Activated CD4-positive, alpha-beta T cell treated with anti-CD3 and anti-CD28 coated beads for 36 hours (primary cell): Measurements from ENCODE around the gene KRTAP3-1. TPM values are rescaled to one million over a fixed set of nuclear protein-coding genes. Genes with fewer than 3 reads are reported as not detected.

Experiments
- ATAC-seq: fragments of 200-7000 bp; cut with Tn5 transposase; one replicate; pipeline ENCODE4 v1.10.0; 2021; ENCODE audit warnings: mild to moderate bottlenecking, moderate library complexity
- CTCF ChIA-PET: fragments of 350-600 bp; sonication (Branson Sonifier 250); formaldehyde crosslinking; loops from one replicate; lab custom pipeline; 2021; ENCODE audit warnings: antibody characterized with exemption; lab: Charles Lee
- POLR2A ChIA-PET: fragments of 350-600 bp; sonication (Branson Sonifier 250); formaldehyde crosslinking; loops from one replicate; lab custom pipeline; 2021; ENCODE audit warnings: antibody characterized with exemption, inconsistent platforms; lab: Charles Lee
- DNase-seq: peaks from one replicate; pipeline ENCODE4 v3.0.0-alpha.2; 2020
- H3K27ac Mint-ChIP-seq: one replicate; pipeline ENCODE4 v1.8.0; 2021; ENCODE audit warnings: mixed read lengths
- H3K27me3 Mint-ChIP-seq: one replicate; pipeline ENCODE4 v1.8.0; 2021; ENCODE audit warnings: mixed read lengths
- H3K36me3 Mint-ChIP-seq: one replicate; pipeline ENCODE4 v1.8.0; 2021; ENCODE audit warnings: low read depth, mixed read lengths
- H3K4me1 Mint-ChIP-seq: one replicate; pipeline ENCODE4 v1.8.0; 2021; ENCODE audit warnings: mixed read lengths
- H3K4me3 Mint-ChIP-seq: one replicate; pipeline ENCODE4 v1.8.0; 2021; ENCODE audit warnings: mild to moderate bottlenecking, moderate library complexity, mixed read lengths
- H3K9me3 Mint-ChIP-seq: one replicate; pipeline ENCODE4 v1.8.0; 2021; ENCODE audit warnings: low read depth, mixed read lengths
- intact Hi-C, 2 experiments: fragments of 100-400 bp; cut with DNase I in 1 of 2; cut with micrococcal nuclease in 1 of 2; formaldehyde crosslinking; loops; one replicate each; pipeline versions ENCODE4 v1.14.2 to v1.15.1; 2022 to 2024; cut with DNase I, micrococcal nuclease
- total RNA-seq, 2 experiments: library from RNA; stranded (reverse); gene quantifications; one replicate each; pipeline ENCODE4 v1.2.3, GENCODE V29; 2021

The KRTAP3-1 gene
- total RNA-seq, 2 experiments from 2014 or later, result not detected

DNA sequence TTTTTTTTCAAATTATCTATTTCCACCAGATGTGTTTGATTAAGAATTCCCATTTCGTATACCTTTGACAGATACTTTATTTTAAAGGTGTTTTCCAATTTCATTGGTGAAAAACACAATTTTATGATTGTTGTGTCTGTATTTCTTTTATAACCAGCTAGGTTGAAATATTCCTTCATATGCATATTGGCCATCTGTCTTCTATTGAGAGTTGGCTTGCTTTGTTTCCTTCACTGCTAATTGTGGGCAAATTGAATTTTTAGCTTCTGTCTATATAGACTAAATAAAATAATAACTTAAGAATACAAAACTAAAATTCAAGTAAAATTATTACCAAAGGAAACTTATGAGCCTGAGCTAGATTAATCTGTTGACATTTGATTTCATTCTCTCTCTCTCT lies 13.8 kb downstream of the KRTAP3-1 start:
- Mint-ChIP-seq H3K9me3 (no peaks in the 10 kb centered on the region), H3K4me1 (no peaks in the 10 kb centered on the region), H3K36me3 (no peaks in the 10 kb centered on the region), H3K4me3 (no peak overlapping the region), H3K27me3 (peaks cover 31% of the 10 kb centered on the region), H3K27ac (no peak overlapping the region)
- CTCF ChIA-PET, result interaction anchor here (0.8 kb wide), 1 partner anchor 32 kb away, joined by 3 read pairs; no protein-coding TSS in a partner anchor
- DNase-seq (no peak), ATAC-seq (no peak)
- POLR2A ChIA-PET, result no interaction called here
- intact Hi-C loops, result no loop called here

DNA sequence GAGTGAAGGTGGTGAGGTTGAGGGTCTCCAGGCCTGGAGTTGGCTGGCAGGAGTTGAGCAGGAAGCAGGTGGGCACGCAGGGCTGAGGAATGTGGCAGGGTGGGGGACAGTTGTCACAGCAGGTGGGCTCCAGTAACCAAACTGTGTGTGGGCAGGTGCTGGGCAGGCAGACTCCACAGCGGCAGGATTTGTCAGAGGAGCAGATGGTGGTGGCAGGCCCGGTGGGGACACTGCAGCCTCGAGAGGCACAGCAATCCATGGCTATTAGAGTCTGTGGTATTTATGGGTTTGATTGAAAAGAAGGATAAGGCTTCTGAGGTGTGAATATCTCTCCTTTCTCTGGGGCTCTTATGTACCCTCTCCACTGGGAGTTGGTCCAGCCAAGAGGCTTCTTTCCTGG lies 15.1 kb downstream of the KRTAP3-1 start, which contains the start of gene KRTAP3-3:
Gene KRTAP3-3, minus strand, starts transcription at position 326 of the 400 bp plus-strand sequence. Its CDS starts 67 bp downstream, at position 259.
- H3K36me3 Mint-ChIP-seq, result no peaks in the 10 kb centered on the region
- peaks cover 29% of the 10 kb centered on the region for H3K27me3 Mint-ChIP-seq
- intact Hi-C loops, result no loop called here
- H3K9me3 Mint-ChIP-seq, result no peaks in the 10 kb centered on the region
- no peak within 1 kb of the TSS for H3K27ac Mint-ChIP-seq
- DNase-seq, result no peak
- no peaks in the 10 kb centered on the region for H3K4me1 Mint-ChIP-seq
- H3K4me3 Mint-ChIP-seq, result no peak within 1 kb of the TSS
- no peak for ATAC-seq
- POLR2A ChIA-PET, result no interaction called here
- CTCF ChIA-PET, result no interaction called here

DNA sequence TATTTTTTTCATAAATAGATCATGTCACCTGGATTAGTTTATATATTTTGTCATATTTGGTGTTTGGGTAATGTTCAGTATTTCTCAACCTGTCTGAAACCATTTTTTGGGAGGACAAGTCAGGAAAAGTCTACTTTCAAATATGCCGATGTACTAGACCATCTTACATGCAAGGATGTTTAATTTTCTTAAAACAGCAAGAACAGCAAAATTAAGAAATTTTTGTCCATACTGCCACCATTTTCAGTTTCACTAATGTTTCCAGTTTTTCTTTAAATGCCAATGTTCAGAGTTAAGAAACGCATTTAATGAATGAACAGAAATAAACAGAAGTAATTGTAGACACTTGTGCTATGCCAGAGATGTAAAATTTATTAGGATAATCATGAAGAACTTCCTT lies 15.8 kb downstream of the KRTAP3-1 start:
- intact Hi-C loops, result no loop called here
- Mint-ChIP-seq H3K9me3 (no peaks in the 10 kb centered on the region), H3K27ac (no peak overlapping the region), H3K36me3 (no peaks in the 10 kb centered on the region), H3K4me1 (no peaks in the 10 kb centered on the region), H3K4me3 (no peak overlapping the region), H3K27me3 (peaks cover 29% of the 10 kb centered on the region)
- no peak for DNase-seq
- ChIA-PET POLR2A (no interaction called here), CTCF (no interaction called here)
- ATAC-seq, result no peak

DNA sequence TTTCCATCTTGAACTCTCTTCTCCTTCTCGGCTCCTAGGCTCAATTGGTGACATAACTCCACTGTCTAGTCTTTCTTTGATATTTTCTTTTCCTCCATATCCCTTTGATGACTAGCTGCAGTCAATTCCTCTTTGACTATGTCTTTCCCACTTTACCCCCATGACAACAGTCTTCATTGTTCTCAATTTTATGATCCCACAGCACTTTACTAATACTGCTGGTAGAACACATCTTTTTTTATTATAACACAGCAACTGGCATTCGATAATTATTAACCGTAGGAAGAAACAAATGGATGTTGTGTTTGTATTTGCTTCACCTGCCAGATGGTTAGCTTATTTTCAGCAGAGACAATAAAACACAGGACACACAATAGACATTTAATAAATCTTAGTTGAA lies 16.3 kb downstream of the KRTAP3-1 start:
- H3K27me3 Mint-ChIP-seq, result peaks cover 29% of the 10 kb centered on the region
- ChIA-PET CTCF (no interaction called here), POLR2A (no interaction called here)
- no peak overlapping the region for H3K27ac Mint-ChIP-seq
- no peaks in the 10 kb centered on the region for H3K4me1 Mint-ChIP-seq
- no peak overlapping the region for H3K4me3 Mint-ChIP-seq
- intact Hi-C loops, result no loop called here
- ATAC-seq, result no peak
- no peaks in the 10 kb centered on the region for H3K9me3 Mint-ChIP-seq
- H3K36me3 Mint-ChIP-seq, result no peaks in the 10 kb centered on the region
- no peak for DNase-seq

DNA sequence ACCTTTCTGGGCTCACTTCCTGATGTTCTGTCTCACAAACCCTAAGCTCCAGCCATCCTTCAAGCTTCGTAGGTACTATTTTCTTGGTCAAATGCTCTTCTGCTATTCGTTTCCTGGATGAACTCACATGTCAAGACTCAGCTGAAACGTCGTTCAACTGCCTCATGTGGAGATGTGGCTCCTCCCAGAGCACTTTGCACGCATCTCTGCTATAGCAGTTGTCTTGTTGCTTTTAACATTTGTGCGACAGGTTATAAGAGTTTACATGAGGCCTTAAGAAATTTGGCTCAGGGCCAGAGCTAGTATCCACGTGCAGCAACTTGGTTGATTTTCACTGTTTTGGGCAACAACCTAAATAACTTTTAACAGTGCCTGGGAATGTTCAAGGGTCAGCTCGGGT lies 22.0 kb downstream of the KRTAP3-1 start:
- Mint-ChIP-seq H3K4me3 (no peak overlapping the region), H3K27me3 (peaks cover 12% of the 10 kb centered on the region), H3K36me3 (no peaks in the 10 kb centered on the region), H3K27ac (no peak overlapping the region), H3K4me1 (no peaks in the 10 kb centered on the region), H3K9me3 (no peaks in the 10 kb centered on the region)
- ChIA-PET POLR2A (no interaction called here), CTCF (no interaction called here)
- no peak for DNase-seq
- intact Hi-C loops, result no loop called here
- ATAC-seq, result no peak

DNA sequence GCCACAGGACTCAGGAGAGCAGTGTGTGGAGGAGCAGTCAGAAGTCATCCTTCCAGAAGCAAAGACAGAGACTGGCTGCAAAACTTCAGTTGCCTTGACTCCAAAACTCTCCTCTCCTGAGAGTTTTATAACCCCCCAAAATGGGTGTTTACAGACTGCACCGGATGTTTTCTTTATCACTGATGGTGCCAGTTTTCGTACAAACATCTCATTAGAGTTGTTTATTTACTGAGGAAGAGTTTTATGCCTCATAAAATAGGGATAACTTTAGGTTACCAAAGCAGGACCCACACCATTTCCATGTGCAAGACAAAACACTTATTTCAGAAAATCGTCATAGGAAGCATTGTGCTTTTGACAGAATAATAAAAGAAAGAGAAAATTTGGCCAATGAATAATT lies 24.7 kb downstream of the KRTAP3-1 start, which contains the start of gene KRT40:
Gene KRT40, minus strand, starts transcription at position 101 of the 400 bp plus-strand sequence. Its CDS starts 53 bp downstream, at position 48.
- H3K9me3 Mint-ChIP-seq, result no peaks in the 10 kb centered on the region
- H3K4me3 Mint-ChIP-seq, result no peak within 1 kb of the TSS
- intact Hi-C loops, result no loop called here
- DNase-seq (no peak), ATAC-seq (no peak)
- ChIA-PET CTCF (interaction anchor here (0.6 kb wide), 1 partner anchor 564 kb away, joined by 3 read pairs; no protein-coding TSS in a partner anchor), POLR2A (no interaction called here)
- H3K36me3 Mint-ChIP-seq, result no peaks in the 10 kb centered on the region
- H3K27me3 Mint-ChIP-seq, result peaks cover 9% of the 10 kb centered on the region
- H3K4me1 Mint-ChIP-seq, result no peaks in the 10 kb centered on the region
- H3K27ac Mint-ChIP-seq, result no peak within 1 kb of the TSS

DNA sequence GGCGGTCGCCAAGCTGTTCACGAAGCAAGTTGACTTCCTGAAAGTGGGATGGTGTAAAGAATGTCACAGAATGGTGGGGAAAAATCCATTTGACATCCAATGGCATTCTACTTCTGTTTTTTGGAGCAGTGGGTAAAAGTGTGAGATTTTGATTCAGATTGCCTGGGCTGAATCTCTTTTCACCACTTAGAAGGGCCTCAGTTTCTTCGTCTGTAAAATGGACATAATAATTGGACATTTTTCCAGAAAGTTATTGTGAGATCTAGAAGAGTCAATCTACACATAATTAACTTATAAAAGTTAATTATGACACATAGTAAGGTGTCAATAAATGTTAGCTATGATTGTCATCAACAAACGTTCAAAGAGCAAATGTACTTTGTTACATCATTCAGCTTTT lies 27.8 kb downstream of the KRTAP3-1 start:
- intact Hi-C loops, result no loop called here
- no peak for DNase-seq
- Mint-ChIP-seq H3K9me3 (no peaks in the 10 kb centered on the region), H3K4me3 (no peak overlapping the region), H3K27me3 (peaks cover 11% of the 10 kb centered on the region), H3K4me1 (no peaks in the 10 kb centered on the region), H3K36me3 (no peaks in the 10 kb centered on the region), H3K27ac (no peak overlapping the region)
- ChIA-PET POLR2A (no interaction called here), CTCF (interaction anchor here (0.7 to 1.0 kb wide), 3 partner anchors 10 to 452 kb away, joined by 3 read pairs; no protein-coding TSS in a partner anchor)
- ATAC-seq, result no peak

DNA sequence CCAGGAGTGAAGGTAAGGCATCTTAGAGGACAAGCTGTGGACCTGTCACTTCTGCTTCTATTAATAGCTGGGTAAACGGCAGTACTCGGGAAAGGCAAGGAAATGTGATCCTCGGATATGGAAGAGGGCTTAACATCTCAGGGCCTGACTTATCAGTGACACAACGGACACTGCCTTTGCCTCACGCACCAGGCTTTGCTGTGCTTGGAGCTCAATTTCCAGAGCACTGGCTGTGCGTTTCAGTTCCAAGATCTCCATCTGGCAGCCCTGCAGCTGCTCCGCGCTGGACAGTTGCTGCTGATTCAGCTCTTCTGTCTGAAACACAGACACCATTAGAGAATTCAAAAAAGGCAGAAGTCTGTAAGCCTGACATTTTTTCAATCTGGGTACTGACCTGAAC lies 28.3 kb downstream of the KRTAP3-1 start:
- ATAC-seq, result no peak
- Mint-ChIP-seq H3K27ac (no peak overlapping the region), H3K9me3 (no peaks in the 10 kb centered on the region), H3K4me3 (no peak overlapping the region), H3K27me3 (peaks cover 11% of the 10 kb centered on the region), H3K36me3 (no peaks in the 10 kb centered on the region), H3K4me1 (no peaks in the 10 kb centered on the region)
- CTCF ChIA-PET, result interaction anchor here (0.6 to 1.0 kb wide), 2 partner anchors 16 to 175 kb away, joined by 3 read pairs; no protein-coding TSS in a partner anchor
- POLR2A ChIA-PET, result no interaction called here
- intact Hi-C loops, result no loop called here
- DNase-seq, result no peak

DNA sequence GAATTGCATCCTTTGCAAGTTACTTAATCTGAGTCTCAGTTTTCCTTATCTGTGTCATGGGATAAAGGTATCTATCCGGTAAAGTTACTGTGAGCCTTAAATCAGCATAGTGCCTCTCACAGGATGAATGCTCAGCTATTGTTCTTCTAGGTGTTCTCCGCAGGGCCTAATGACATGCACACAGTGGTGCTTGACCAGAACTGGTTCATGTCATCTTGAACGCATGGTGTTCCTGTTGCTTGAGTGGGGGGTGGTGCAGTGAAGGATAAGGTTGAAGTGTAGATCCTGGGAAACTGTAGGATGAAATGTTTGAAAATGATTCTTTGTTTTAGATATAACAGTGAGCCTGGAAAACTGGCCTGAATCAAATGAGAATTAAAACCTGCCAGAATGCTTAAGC lies 28.8 kb downstream of the KRTAP3-1 start:
- Mint-ChIP-seq H3K4me3 (no peak overlapping the region), H3K36me3 (no peaks in the 10 kb centered on the region), H3K27me3 (peaks cover 16% of the 10 kb centered on the region), H3K9me3 (no peaks in the 10 kb centered on the region), H3K4me1 (no peaks in the 10 kb centered on the region), H3K27ac (no peak overlapping the region)
- POLR2A ChIA-PET, result no interaction called here
- no peak for ATAC-seq
- CTCF ChIA-PET, result interaction anchor here (0.6 to 1.0 kb wide), 3 partner anchors 16 to 839 kb away, joined by 3 read pairs; no protein-coding TSS in a partner anchor
- no peak for DNase-seq
- intact Hi-C loops, result no loop called here

DNA sequence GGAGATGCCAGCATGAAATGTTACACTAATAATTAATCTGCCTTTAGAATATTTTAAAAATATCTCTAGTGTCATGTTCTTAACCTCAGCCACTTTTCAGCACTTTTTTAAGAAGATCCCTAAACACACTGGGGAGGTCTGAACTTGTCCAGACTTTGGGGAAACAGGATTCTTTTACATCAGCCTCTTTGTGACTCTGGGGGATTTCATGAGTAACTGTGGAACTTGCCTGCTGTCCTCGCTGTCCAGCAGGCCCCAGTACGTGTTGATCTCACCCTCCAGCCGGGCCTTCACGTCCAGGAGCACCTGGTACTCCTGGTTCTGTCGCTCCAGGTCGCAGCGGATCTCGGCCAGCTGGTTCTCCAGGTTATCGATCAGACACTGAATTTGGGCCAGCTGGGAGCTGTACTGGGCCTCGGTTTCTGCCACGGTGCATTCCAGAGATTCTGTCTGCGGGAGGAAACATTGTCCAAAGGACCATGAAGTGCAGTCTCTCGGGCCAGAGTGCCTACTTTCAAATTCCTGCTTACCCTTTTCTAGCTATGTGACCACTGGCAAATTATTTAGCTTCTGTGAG lies 30.3 kb downstream of the KRTAP3-1 start:
- peaks cover 14% of the 10 kb centered on the region for H3K27me3 Mint-ChIP-seq
- H3K9me3 Mint-ChIP-seq, result no peaks in the 10 kb centered on the region
- H3K27ac Mint-ChIP-seq, result no peak overlapping the region
- intact Hi-C loops, result no loop called here
- no peaks in the 10 kb centered on the region for H3K4me1 Mint-ChIP-seq
- DNase-seq (no peak), ATAC-seq (no peak)
- no peaks in the 10 kb centered on the region for H3K36me3 Mint-ChIP-seq
- CTCF ChIA-PET, result no interaction called here
- H3K4me3 Mint-ChIP-seq, result no peak overlapping the region
- POLR2A ChIA-PET, result no interaction called here

DNA sequence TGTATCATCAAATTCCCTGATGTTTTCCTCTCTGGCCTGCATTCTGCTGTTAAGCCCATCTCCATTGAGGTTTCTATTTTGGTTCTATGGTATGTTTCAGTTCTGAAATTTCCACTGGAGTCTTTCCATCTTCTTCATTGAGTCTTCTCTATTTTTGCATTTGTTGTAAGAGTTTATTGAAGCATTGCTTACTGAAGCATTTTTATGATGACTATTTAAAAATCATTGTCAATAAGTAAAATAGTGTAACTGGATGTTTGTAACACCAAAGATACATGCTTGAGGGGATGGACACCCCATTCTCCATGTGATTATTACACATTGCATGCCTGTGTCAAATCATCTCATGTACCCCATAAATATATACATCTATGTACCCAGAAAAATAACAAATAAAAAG lies 33.4 kb downstream of the KRTAP3-1 start:
- ChIA-PET CTCF (no interaction called here), POLR2A (no interaction called here)
- intact Hi-C loops, result no loop called here
- no peak for ATAC-seq
- Mint-ChIP-seq H3K27ac (no peak overlapping the region), H3K9me3 (no peaks in the 10 kb centered on the region), H3K4me3 (no peak overlapping the region), H3K27me3 (peaks cover 11% of the 10 kb centered on the region), H3K4me1 (no peaks in the 10 kb centered on the region), H3K36me3 (no peaks in the 10 kb centered on the region)
- no peak for DNase-seq

DNA sequence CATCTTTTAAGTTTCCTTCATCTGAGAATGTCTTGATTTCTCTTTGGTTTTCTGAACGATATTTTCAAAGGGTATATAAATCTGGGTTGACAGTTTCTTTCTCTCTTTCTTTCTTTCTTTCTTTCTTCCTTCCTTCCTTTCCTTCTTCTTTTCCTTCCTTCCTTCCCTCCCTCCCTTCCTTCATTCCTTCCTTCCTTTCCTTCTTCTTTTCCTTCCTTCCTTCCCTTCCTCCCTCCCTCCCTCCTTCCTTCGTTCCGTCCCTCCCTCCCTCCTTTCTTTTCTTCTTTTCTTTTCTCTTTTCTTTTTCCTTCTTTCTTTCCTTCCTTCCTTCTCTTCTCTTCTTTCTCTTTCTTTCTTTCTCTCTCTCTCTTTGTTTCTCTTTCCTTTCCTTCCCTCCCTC lies 34.6 kb downstream of the KRTAP3-1 start:
- CTCF ChIA-PET, result no interaction called here
- DNase-seq (no peak), ATAC-seq (no peak)
- POLR2A ChIA-PET, result no interaction called here
- Mint-ChIP-seq H3K36me3 (no peaks in the 10 kb centered on the region), H3K27me3 (peaks cover 8% of the 10 kb centered on the region), H3K4me1 (no peaks in the 10 kb centered on the region), H3K4me3 (no peak overlapping the region), H3K9me3 (no peaks in the 10 kb centered on the region), H3K27ac (no peak overlapping the region)
- intact Hi-C loops, result no loop called here
